ENCODE measurements around the gene WBP4.

WBP4 gene

GRCh38 chr13:41099986-41100385, 38.7 kb downstream of the WBP4 start:
- H3K9me3 ChIP-seq (ENCODE audit: insufficient read depth, low read depth, low read length) = no peaks in the 10 kb centered on the region
- no peaks in the 10 kb centered on the region for H3K27me3 ChIP-seq (ENCODE audit: insufficient read depth, low read length, poor library complexity, severe bottlenecking)
- H3F3A ChIP-seq (ENCODE audit: low read depth) = no peaks in the 10 kb centered on the region
- no peaks in the 10 kb centered on the region for H3K9me2 ChIP-seq (replicated peaks; ENCODE audit: low read depth, low read length)
- no peak overlapping the region for H3K4me3 ChIP-seq (ENCODE audit: low read length, poor library complexity, severe bottlenecking)
- H2AFZ ChIP-seq (ENCODE audit: low read length) = no peak overlapping the region
- H3K79me2 ChIP-seq (ENCODE audit: insufficient read depth, low read length) = no peaks in the 10 kb centered on the region
- no peak overlapping the region for H3K9ac ChIP-seq (ENCODE audit: low read depth, low read length, poor library complexity, severe bottlenecking)
- no peaks in the 10 kb centered on the region for H3K4me1 ChIP-seq (ENCODE audit: insufficient read depth, low read length, poor library complexity, severe bottlenecking)
- H3K36me3 ChIP-seq (ENCODE audit: insufficient read depth, low read length) = no peaks in the 10 kb centered on the region
- no peak overlapping the region for H3K4me2 ChIP-seq (ENCODE audit: low read depth, low read length, poor library complexity, severe bottlenecking)
- TF ChIP-seq CTCF (conservative IDR thresholded peaks at IDR 0.05; ENCODE audit: low read length) = no peak
- H4K20me1 ChIP-seq (ENCODE audit: insufficient read depth, low read length, poor library complexity, severe bottlenecking) = no peaks in the 10 kb centered on the region

DNA sequence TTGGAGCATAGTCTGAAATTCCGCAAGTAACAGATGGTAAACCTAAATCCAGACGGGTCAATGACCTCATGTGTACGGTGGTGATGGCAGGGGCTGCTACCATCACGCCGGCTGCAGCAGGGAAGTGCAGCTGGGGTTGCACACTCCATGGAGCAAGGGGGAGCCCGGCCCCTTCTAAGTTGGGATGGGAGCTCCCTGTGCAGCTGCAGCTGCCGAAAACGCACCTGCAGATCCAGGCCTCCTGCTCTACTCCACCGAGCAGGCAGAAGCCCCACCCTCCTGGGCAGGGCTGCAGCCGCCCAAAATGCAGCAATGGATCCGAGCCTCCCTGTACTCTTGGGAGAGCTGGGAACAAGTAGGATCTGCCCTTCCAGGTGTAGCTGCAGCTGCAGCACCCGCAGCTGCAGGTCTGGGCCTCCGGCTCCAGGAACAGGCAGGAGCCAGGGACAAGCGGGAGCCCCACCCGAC, 45.8 kb downstream of the WBP4 start:
- no peaks in the 10 kb centered on the region for H3K79me2 ChIP-seq (ENCODE audit: insufficient read depth, low read length)
- H2AFZ ChIP-seq (ENCODE audit: low read length) = no peak overlapping the region
- H3K9ac ChIP-seq (ENCODE audit: low read depth, low read length, poor library complexity, severe bottlenecking) = no peak overlapping the region
- no peak overlapping the region for H3K4me3 ChIP-seq (ENCODE audit: low read length, poor library complexity, severe bottlenecking)
- H3K9me2 ChIP-seq (replicated peaks; ENCODE audit: low read depth, low read length) = no peaks in the 10 kb centered on the region
- no peaks in the 10 kb centered on the region for H3K27me3 ChIP-seq (ENCODE audit: insufficient read depth, low read length, poor library complexity, severe bottlenecking)
- H3K36me3 ChIP-seq (ENCODE audit: insufficient read depth, low read length) = no peaks in the 10 kb centered on the region
- H3F3A ChIP-seq (ENCODE audit: low read depth) = no peaks in the 10 kb centered on the region
- H3K4me1 ChIP-seq (ENCODE audit: insufficient read depth, low read length, poor library complexity, severe bottlenecking) = no peaks in the 10 kb centered on the region
- TF ChIP-seq EZH2phosphoT487 (IDR thresholded peaks at IDR 0.05; ENCODE audit: borderline replicate concordance) (no peak), CTCF (conservative IDR thresholded peaks at IDR 0.05; ENCODE audit: low read length) (no peak)
- no peak overlapping the region for H3K4me2 ChIP-seq (ENCODE audit: low read depth, low read length, poor library complexity, severe bottlenecking)
- no peaks in the 10 kb centered on the region for H4K20me1 ChIP-seq (ENCODE audit: insufficient read depth, low read length, poor library complexity, severe bottlenecking)
- no peaks in the 10 kb centered on the region for H3K9me3 ChIP-seq (ENCODE audit: insufficient read depth, low read depth, low read length)

DNA sequence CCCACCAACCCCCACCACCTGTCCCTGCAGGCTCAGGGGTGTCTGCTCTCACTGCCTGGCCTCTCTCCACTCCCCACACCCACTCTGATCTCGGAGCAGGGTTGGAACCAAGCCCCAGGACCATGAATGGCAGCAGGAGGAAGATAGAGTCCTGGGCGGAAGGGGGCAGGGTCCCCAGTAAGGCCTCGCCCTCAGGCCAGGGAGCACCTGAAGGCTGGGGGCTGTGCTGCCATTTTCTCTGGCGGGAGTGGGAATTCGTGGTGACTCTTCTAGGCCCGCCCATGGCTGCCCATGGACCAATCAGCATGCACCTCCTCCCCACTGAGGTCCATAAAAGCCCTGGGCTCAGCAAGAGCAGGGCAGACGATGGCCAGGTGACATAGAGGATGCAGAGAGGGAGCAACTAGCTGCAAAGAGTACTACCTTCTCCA, 46.3 kb downstream of the WBP4 start:
- Histone ChIP-seq H3K36me3 (ENCODE audit: insufficient read depth, low read length) (no peaks in the 10 kb centered on the region), H3K27me3 (ENCODE audit: insufficient read depth, low read length, poor library complexity, severe bottlenecking) (no peaks in the 10 kb centered on the region), H4K20me1 (ENCODE audit: insufficient read depth, low read length, poor library complexity, severe bottlenecking) (no peaks in the 10 kb centered on the region), H3K9ac (ENCODE audit: low read depth, low read length, poor library complexity, severe bottlenecking) (no peak overlapping the region), H3K4me1 (ENCODE audit: insufficient read depth, low read length, poor library complexity, severe bottlenecking) (no peaks in the 10 kb centered on the region), H3K9me2 (replicated peaks; ENCODE audit: low read depth, low read length) (no peaks in the 10 kb centered on the region), H3K79me2 (ENCODE audit: insufficient read depth, low read length) (no peaks in the 10 kb centered on the region), H3F3A (ENCODE audit: low read depth) (no peaks in the 10 kb centered on the region), H3K4me2 (ENCODE audit: low read depth, low read length, poor library complexity, severe bottlenecking) (no peak overlapping the region), H3K4me3 (ENCODE audit: low read length, poor library complexity, severe bottlenecking) (no peak overlapping the region), H3K9me3 (ENCODE audit: insufficient read depth, low read depth, low read length) (no peaks in the 10 kb centered on the region), H2AFZ (ENCODE audit: low read length) (no peak overlapping the region)
- no peak for TF ChIP-seq EZH2phosphoT487 (IDR thresholded peaks at IDR 0.05; ENCODE audit: borderline replicate concordance)

- H3K4me3 ChIP-seq (ENCODE audit: low read length, poor library complexity, severe bottlenecking) = no peak overlapping the region
- TF ChIP-seq EZH2phosphoT487 (IDR thresholded peaks at IDR 0.05; ENCODE audit: borderline replicate concordance) (no peak), CTCF (conservative IDR thresholded peaks at IDR 0.05; ENCODE audit: low read length) (no peak)
- H3K4me2 ChIP-seq (ENCODE audit: low read depth, low read length, poor library complexity, severe bottlenecking) = no peak overlapping the region
Observed at GRCh38 chr13:41111454-41111853, 50.1 kb downstream of the WBP4 start.

More at GRCh38 chr13:41111454-41111853, 50.1 kb downstream of the WBP4 start:
- no peaks in the 10 kb centered on the region for H3K9me3 ChIP-seq (ENCODE audit: insufficient read depth, low read depth, low read length)
- H3F3A ChIP-seq (ENCODE audit: low read depth) = no peaks in the 10 kb centered on the region
- H2AFZ ChIP-seq (ENCODE audit: low read length) = no peak overlapping the region
- no peak overlapping the region for H3K9ac ChIP-seq (ENCODE audit: low read depth, low read length, poor library complexity, severe bottlenecking)
- H3K27me3 ChIP-seq (ENCODE audit: insufficient read depth, low read length, poor library complexity, severe bottlenecking) = no peaks in the 10 kb centered on the region
- H3K9me2 ChIP-seq (replicated peaks; ENCODE audit: low read depth, low read length) = no peaks in the 10 kb centered on the region
- no peaks in the 10 kb centered on the region for H3K79me2 ChIP-seq (ENCODE audit: insufficient read depth, low read length)
- no peaks in the 10 kb centered on the region for H3K4me1 ChIP-seq (ENCODE audit: insufficient read depth, low read length, poor library complexity, severe bottlenecking)
- no peaks in the 10 kb centered on the region for H3K36me3 ChIP-seq (ENCODE audit: insufficient read depth, low read length)
- H4K20me1 ChIP-seq (ENCODE audit: insufficient read depth, low read length, poor library complexity, severe bottlenecking) = no peaks in the 10 kb centered on the region

Data from Loucy (cell line).